Measurements from ENCODE around the gene RABL3.
"Not testable (repeated sequence)": the region's sequence is repeated elsewhere in the genome, so short reads cannot be mapped to it uniquely, and the experiment has no call there.

RABL3 gene

DNA sequence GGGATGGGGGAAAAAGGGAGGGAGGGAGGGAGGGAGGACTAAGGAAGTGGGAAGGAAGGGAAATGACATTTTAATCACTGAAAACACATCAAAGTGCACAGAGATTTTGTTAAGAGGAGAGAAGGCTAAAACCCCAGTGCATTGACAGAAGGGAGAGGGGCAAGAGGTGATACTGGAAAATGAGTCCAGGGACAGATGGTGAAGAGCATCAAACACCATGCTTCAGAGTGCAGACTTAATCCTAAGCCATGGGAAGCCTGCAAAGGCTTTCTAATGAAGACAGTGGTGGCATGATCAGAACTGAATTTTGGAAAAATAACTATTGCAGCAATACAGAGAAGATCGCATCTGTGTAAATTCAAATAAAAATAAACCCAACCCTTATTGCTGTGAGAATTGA is 102.1 kb downstream of the RABL3 start:
- Histone ChIP-seq H3K4me1 (ENCODE audit: insufficient read depth, low read length) (no peaks in the 10 kb centered on the region), H3K9me3 (ENCODE audit: insufficient read depth, low read length, severe bottlenecking) (no peaks in the 10 kb centered on the region), H3K79me2 (ENCODE audit: insufficient read depth, low read length) (no peaks in the 10 kb centered on the region), H3K27me3 (ENCODE audit: insufficient read depth, low read length, poor library complexity) (no peaks in the 10 kb centered on the region), H2AFZ (ENCODE audit: low read depth, low read length) (no peak overlapping the region), H3K9ac (ENCODE audit: low read depth, low read length) (no peak overlapping the region), H4K20me1 (ENCODE audit: insufficient read depth, low read length) (no peaks in the 10 kb centered on the region), H3K36me3 (ENCODE audit: insufficient read depth, low read length) (no peaks in the 10 kb centered on the region), H3K4me3 (ENCODE audit: low read depth in 1 of 2, low read length in 2 of 2) (no peak overlapping the region), H3K4me2 (ENCODE audit: insufficient read depth, low read length) (no peak overlapping the region), H3K27ac (ENCODE audit: low read length) (no peak overlapping the region)
- ATAC-seq (ENCODE audit: insufficient read depth, low read depth) (no peak), DNase-seq (no peak)
- TF ChIP-seq, protein P1, sequence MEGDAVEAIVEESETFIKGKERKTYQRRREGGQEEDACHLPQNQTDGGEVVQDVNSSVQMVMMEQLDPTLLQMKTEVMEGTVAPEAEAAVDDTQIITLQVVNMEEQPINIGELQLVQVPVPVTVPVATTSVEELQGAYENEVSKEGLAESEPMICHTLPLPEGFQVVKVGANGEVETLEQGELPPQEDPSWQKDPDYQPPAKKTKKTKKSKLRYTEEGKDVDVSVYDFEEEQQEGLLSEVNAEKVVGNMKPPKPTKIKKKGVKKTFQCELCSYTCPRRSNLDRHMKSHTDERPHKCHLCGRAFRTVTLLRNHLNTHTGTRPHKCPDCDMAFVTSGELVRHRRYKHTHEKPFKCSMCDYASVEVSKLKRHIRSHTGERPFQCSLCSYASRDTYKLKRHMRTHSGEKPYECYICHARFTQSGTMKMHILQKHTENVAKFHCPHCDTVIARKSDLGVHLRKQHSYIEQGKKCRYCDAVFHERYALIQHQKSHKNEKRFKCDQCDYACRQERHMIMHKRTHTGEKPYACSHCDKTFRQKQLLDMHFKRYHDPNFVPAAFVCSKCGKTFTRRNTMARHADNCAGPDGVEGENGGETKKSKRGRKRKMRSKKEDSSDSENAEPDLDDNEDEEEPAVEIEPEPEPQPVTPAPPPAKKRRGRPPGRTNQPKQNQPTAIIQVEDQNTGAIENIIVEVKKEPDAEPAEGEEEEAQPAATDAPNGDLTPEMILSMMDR (IDR thresholded peaks at IDR 0.05; ENCODE audit: borderline replicate concordance, extremely low read depth, low read length, poor library complexity, severe bottlenecking): no peak
- TF ChIP-seq EZH2 (IDR thresholded peaks at IDR 0.05; ENCODE audit: borderline replicate concordance, low read depth, low read length, severe bottlenecking): no peak

DNA sequence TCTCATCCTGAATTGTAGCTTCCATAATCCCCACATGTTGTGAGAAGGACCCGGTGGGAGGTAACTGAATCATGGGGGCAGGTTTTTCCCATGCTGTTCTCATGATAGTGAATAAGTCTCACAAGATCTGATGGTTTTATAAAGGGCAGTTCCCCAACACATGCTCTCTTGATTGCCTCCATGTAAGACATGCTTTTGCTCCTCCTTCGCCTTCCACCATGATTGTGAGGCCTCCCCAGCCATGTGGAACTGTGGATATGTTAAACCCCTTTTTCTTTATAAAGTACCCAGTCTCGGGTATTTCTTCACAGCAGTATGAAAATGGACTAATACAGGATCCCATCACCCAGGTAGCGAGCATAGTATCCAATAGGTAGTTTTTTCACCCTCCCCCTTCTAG is 103.5 kb downstream of the RABL3 start:
- not testable (repeated sequence) for H3K9ac ChIP-seq (ENCODE audit: low read depth, low read length); H3K79me2 ChIP-seq (ENCODE audit: insufficient read depth, low read length); H3K27ac ChIP-seq (ENCODE audit: low read length); ATAC-seq (ENCODE audit: insufficient read depth, low read depth); H3K4me2 ChIP-seq (ENCODE audit: insufficient read depth, low read length); H3K27me3 ChIP-seq (ENCODE audit: insufficient read depth, low read length, poor library complexity); DNase-seq; H3K4me3 ChIP-seq (ENCODE audit: low read depth in 1 of 2, low read length in 2 of 2); H2AFZ ChIP-seq (ENCODE audit: low read depth, low read length); H3K9me3 ChIP-seq (ENCODE audit: insufficient read depth, low read length, severe bottlenecking); H3K4me1 ChIP-seq (ENCODE audit: insufficient read depth, low read length); H4K20me1 ChIP-seq (ENCODE audit: insufficient read depth, low read length); H3K36me3 ChIP-seq (ENCODE audit: insufficient read depth, low read length)

DNA sequence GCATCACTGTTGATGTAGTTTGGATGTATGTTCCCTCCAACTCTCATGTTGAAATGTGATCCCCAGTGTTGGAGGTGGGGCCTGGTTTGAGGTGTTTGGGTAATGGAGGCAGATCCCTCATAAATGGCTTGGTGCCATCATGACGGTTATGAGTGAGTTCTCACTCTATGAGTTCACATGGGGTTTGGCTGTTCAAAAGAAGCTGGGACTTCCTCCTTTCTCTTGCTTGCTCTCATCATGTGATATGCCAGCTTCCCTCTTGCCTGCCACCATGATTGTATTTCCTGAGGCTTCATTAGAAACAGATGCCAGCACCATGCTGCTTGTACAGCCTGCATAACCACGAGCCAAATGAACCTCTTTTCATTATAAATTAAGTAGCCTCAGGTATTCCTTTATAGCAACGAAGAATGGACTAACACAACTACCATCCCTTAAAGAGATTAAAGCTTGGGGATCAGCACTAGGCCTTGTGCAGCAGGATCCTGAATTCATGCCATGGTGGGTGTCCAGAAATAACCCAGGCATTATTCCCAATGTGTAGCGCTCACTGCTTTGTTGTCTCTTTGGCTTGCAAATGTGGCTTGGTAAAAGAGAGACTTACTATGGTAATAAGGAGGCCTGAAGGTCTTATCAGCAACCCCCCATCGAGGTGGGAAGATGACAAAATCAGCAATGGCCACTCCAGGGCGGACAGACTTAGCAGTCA is 104.3 kb downstream of the RABL3 start:
- Histone ChIP-seq H3K4me1 (ENCODE audit: insufficient read depth, low read length) (no peaks in the 10 kb centered on the region), H3K4me2 (ENCODE audit: insufficient read depth, low read length) (no peak overlapping the region), H3K27ac (ENCODE audit: low read length) (no peak overlapping the region), H3K27me3 (ENCODE audit: insufficient read depth, low read length, poor library complexity) (no peaks in the 10 kb centered on the region), H2AFZ (ENCODE audit: low read depth, low read length) (no peak overlapping the region), H3K79me2 (ENCODE audit: insufficient read depth, low read length) (no peaks in the 10 kb centered on the region), H3K9me3 (ENCODE audit: insufficient read depth, low read length, severe bottlenecking) (no peaks in the 10 kb centered on the region), H4K20me1 (ENCODE audit: insufficient read depth, low read length) (no peaks in the 10 kb centered on the region), H3K4me3 (ENCODE audit: low read depth in 1 of 2, low read length in 2 of 2) (no peak overlapping the region), H3K36me3 (ENCODE audit: insufficient read depth, low read length) (no peaks in the 10 kb centered on the region), H3K9ac (ENCODE audit: low read depth, low read length) (no peak overlapping the region)
- ATAC-seq (ENCODE audit: insufficient read depth, low read depth) (no peak), DNase-seq (no peak)
- TF ChIP-seq, protein P1 (IDR thresholded peaks at IDR 0.05; ENCODE audit: borderline replicate concordance, extremely low read depth, low read length, poor library complexity, severe bottlenecking): no peak
- TF ChIP-seq EZH2 (IDR thresholded peaks at IDR 0.05; ENCODE audit: borderline replicate concordance, low read depth, low read length, severe bottlenecking): no peak

DNA sequence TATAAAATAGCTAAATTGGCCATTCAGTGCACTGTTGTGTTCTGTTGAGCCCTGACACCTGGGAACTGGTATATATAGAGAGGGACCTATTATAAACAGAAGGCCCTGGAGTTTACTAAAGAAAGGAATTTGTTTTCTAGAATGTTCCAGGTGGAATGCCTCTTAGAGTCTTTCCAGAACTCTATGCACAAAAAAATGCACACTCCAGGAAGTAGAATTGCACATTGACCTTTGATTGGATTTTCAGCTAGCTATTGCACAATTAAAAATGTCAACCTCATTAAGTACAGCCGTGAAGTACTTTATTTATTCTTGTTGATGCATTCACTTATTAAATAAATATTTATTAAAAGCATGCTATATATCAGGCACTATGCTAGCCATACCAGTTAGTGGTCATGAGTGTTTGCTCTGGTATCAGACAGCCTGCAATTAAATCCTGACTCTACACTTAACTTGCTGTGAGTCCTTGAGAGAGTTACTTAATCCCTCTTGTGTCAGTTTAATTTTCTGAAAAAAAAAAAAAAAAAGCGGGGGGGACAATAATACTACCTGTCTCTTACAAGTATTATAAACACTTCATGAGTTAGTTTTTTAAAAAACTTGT is 105.4 kb downstream of the RABL3 start:
- Histone ChIP-seq H2AFZ (ENCODE audit: low read depth, low read length) (no peak overlapping the region), H4K20me1 (ENCODE audit: insufficient read depth, low read length) (no peaks in the 10 kb centered on the region), H3K4me2 (ENCODE audit: insufficient read depth, low read length) (no peak overlapping the region), H3K4me1 (ENCODE audit: insufficient read depth, low read length) (no peaks in the 10 kb centered on the region), H3K79me2 (ENCODE audit: insufficient read depth, low read length) (no peaks in the 10 kb centered on the region), H3K9ac (ENCODE audit: low read depth, low read length) (no peak overlapping the region), H3K36me3 (ENCODE audit: insufficient read depth, low read length) (no peaks in the 10 kb centered on the region), H3K4me3 (ENCODE audit: low read depth in 1 of 2, low read length in 2 of 2) (no peak overlapping the region), H3K27ac (ENCODE audit: low read length) (no peak overlapping the region), H3K9me3 (ENCODE audit: insufficient read depth, low read length, severe bottlenecking) (no peaks in the 10 kb centered on the region), H3K27me3 (ENCODE audit: insufficient read depth, low read length, poor library complexity) (no peaks in the 10 kb centered on the region)
- ATAC-seq (ENCODE audit: insufficient read depth, low read depth) (no peak), DNase-seq (no peak)
- TF ChIP-seq, protein P1 (IDR thresholded peaks at IDR 0.05; ENCODE audit: borderline replicate concordance, extremely low read depth, low read length, poor library complexity, severe bottlenecking): no peak
- no peak for TF ChIP-seq EZH2 (IDR thresholded peaks at IDR 0.05; ENCODE audit: borderline replicate concordance, low read depth, low read length, severe bottlenecking)

Data from DND-41 (cell line).